Dendritic cell treated with granulocyte-macrophage colony-stimulating factor and Interleukin-4, amounts not matched to agents 40 ng/mL and 50 ng/mL, for 4 days (primary cell): ENCODE measurements around the gene LPO.

Source experiments
- H3K27ac Mint-ChIP-seq: one replicate; pipeline ENCODE4 v1.8.0; 2022; ENCODE audit warnings: mild to moderate bottlenecking, mixed read lengths
- H3K27me3 Mint-ChIP-seq: one replicate; pipeline ENCODE4 v1.8.0; 2022; ENCODE audit warnings: mild to moderate bottlenecking, mixed read lengths
- H3K36me3 Mint-ChIP-seq: one replicate; pipeline ENCODE4 v1.8.0; 2022; ENCODE audit warnings: low read depth, mixed read lengths
- H3K4me1 Mint-ChIP-seq: one replicate; pipeline ENCODE4 v1.8.0; 2022; ENCODE audit warnings: low read depth, mixed read lengths
- H3K4me3 Mint-ChIP-seq: one replicate; pipeline ENCODE4 v1.8.0; 2022; ENCODE audit warnings: mild to moderate bottlenecking, moderate library complexity, mixed read lengths
- H3K9me3 Mint-ChIP-seq: one replicate; pipeline ENCODE4 v1.8.0; 2022; ENCODE audit warnings: mixed read lengths
- intact Hi-C: fragments of 100-400 bp; cut with micrococcal nuclease; formaldehyde crosslinking; loops from one replicate; pipeline ENCODE4 v1.15.0; 2022

Gene LPO

GRCh38 chr17:58312829-58313228 is 74.4 kb downstream of the LPO start:
- H3K4me3 Mint-ChIP-seq, result no peak overlapping the region
- H3K27ac Mint-ChIP-seq, result no peak overlapping the region
- peaks cover 37% of the 10 kb centered on the region for H3K4me1 Mint-ChIP-seq
- no peaks in the 10 kb centered on the region for H3K9me3 Mint-ChIP-seq
- peaks cover 44% of the 10 kb centered on the region for H3K27me3 Mint-ChIP-seq
- intact Hi-C loops, result no loop called here
- H3K36me3 Mint-ChIP-seq, result no peaks in the 10 kb centered on the region

- peaks cover 38% of the 10 kb centered on the region for H3K27me3 Mint-ChIP-seq
- peaks cover 25% of the 10 kb centered on the region for H3K4me1 Mint-ChIP-seq
- no peaks in the 10 kb centered on the region for H3K9me3 Mint-ChIP-seq
- H3K27ac Mint-ChIP-seq, result no peak overlapping the region
- H3K4me3 Mint-ChIP-seq, result no peak overlapping the region
- no peaks in the 10 kb centered on the region for H3K36me3 Mint-ChIP-seq
- intact Hi-C loops, result no loop called here
Observed at GRCh38 chr17:58313815-58314705, 75.7 kb downstream of the LPO start.

- intact Hi-C loops, result no loop called here
- Mint-ChIP-seq H3K27ac (no peak overlapping the region), H3K36me3 (no peaks in the 10 kb centered on the region), H3K27me3 (peaks cover 39% of the 10 kb centered on the region), H3K9me3 (no peaks in the 10 kb centered on the region), H3K4me3 (no peak overlapping the region), H3K4me1 (peaks cover 19% of the 10 kb centered on the region)
Observed at GRCh38 chr17:58314706-58315015, 76.3 kb downstream of the LPO start.

- peaks cover 44% of the 10 kb centered on the region for H3K27me3 Mint-ChIP-seq
- no peak overlapping the region for H3K27ac Mint-ChIP-seq
- no peaks in the 10 kb centered on the region for H3K36me3 Mint-ChIP-seq
- intact Hi-C loops, result no loop called here
- no peaks in the 10 kb centered on the region for H3K9me3 Mint-ChIP-seq
- no peak overlapping the region for H3K4me3 Mint-ChIP-seq
- H3K4me1 Mint-ChIP-seq, result peaks cover 13% of the 10 kb centered on the region
Observed at GRCh38 chr17:58315281-58315711, 76.9 kb downstream of the LPO start.

- no peak overlapping the region for H3K27ac Mint-ChIP-seq
Observed at GRCh38 chr17:58315750-58316149, 77.4 kb downstream of the LPO start.

GRCh38 chr17:58316260-58316960 is 78.0 kb downstream of the LPO start:
- no peaks in the 10 kb centered on the region for H3K9me3 Mint-ChIP-seq
- H3K27me3 Mint-ChIP-seq, result peaks cover 52% of the 10 kb centered on the region
- peaks cover 8% of the 10 kb centered on the region for H3K4me1 Mint-ChIP-seq
- intact Hi-C loops, result loop anchor here (2.0 kb wide), 1 partner anchor 100 kb away; the partner anchor contains the start of gene RNF43
- H3K4me3 Mint-ChIP-seq, result no peak overlapping the region
- H3K36me3 Mint-ChIP-seq, result no peaks in the 10 kb centered on the region
- no peak overlapping the region for H3K27ac Mint-ChIP-seq

More at GRCh38 chr17:58315750-58316149, 77.4 kb downstream of the LPO start:
- H3K9me3 Mint-ChIP-seq, result no peaks in the 10 kb centered on the region
- peaks cover 48% of the 10 kb centered on the region for H3K27me3 Mint-ChIP-seq
- H3K4me1 Mint-ChIP-seq, result peaks cover 8% of the 10 kb centered on the region
- intact Hi-C loops, result loop anchor here (2.0 kb wide), 1 partner anchor 101 kb away; the partner anchor contains the start of gene RNF43
- no peaks in the 10 kb centered on the region for H3K36me3 Mint-ChIP-seq
- no peak overlapping the region for H3K4me3 Mint-ChIP-seq

- Mint-ChIP-seq H3K9me3 (no peaks in the 10 kb centered on the region), H3K4me3 (no peak overlapping the region), H3K27ac (no peak overlapping the region), H3K36me3 (no peaks in the 10 kb centered on the region), H3K27me3 (peaks cover 61% of the 10 kb centered on the region), H3K4me1 (peaks cover 19% of the 10 kb centered on the region)
- intact Hi-C loops, result loop anchor here (1.0 to 2.0 kb wide), 2 partner anchors 99 to 130 kb away; partner anchors contain the start of gene RNF43
Observed at GRCh38 chr17:58317421-58318064, 79.2 kb downstream of the LPO start.

GRCh38 chr17:58318065-58318481 is 79.7 kb downstream of the LPO start:
- intact Hi-C loops, result no loop called here
- H3K4me3 Mint-ChIP-seq, result no peak overlapping the region
- peaks cover 64% of the 10 kb centered on the region for H3K27me3 Mint-ChIP-seq
- peaks cover 22% of the 10 kb centered on the region for H3K4me1 Mint-ChIP-seq
- H3K27ac Mint-ChIP-seq, result no peak overlapping the region
- no peaks in the 10 kb centered on the region for H3K36me3 Mint-ChIP-seq
- no peaks in the 10 kb centered on the region for H3K9me3 Mint-ChIP-seq
